Fibroblast of villous mesenchyme (primary cell): ENCODE data around the gene MDM2. TPM values are rescaled to one million over a fixed set of nuclear protein-coding genes. Genes with fewer than 3 reads are reported as not detected.

Source experiments
- DNase-seq: peaks from one replicate; pipeline ENCODE4 v3.0.0-alpha.2; 2010; ENCODE audit warnings: low read depth
- H3K4me3 ChIP-seq: 2 replicates; pipeline ENCODE4 v1.5.1; 2011; ENCODE audit warnings: low read depth, mild to moderate bottlenecking, low read length
- CTCF ChIP-seq: IDR thresholded peaks from 2 replicates; pipeline ENCODE4 v1.5.1; 2012; ENCODE audit warnings: low read depth, mild to moderate bottlenecking, low read length; ENCODE audit not compliant: insufficient read depth
- total RNA-seq: library from RNA; depleted of rRNA; stranded (reverse); fragments of >200 nt; gene quantifications from 2 replicates; pipeline ENCODE4 v1.2.3, GENCODE V29; 2012

Gene MDM2
- total RNA-seq, 1 donor, result 245 TPM

DNA sequence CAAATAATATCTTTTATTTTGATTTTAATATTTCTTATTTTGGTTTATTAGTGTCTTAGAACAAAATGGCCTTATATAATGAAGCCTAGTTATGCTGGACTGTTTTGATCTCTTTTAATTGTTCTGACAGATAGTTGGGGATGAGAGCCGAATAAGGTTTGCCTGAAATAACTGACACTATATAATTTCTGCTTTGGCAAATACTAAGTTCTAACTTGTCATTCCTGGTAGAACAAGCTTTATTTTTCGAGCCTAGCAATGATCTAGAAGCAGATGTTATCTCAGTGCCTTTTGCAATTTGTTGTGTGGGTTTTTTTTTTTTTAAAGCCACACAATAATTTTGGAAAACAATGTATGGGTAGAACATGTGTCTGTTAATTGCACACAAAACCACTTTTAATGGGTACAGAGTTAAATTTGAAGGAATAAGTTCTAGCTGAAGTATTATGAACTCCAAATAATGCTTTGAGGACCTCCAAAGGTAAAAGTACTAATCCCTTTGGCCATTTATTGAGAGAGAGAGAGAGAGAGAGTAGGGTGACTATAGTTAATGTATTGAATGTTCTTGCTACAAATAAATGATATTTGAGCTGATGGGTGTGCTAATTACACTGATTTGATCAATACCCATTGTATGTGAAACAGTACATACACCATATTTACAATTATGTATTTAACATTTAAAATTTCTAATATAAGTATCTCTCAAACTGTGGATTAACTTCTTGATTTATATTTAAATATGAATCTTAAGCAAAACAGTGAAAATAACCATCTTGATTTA lies 35.0 kb downstream of the MDM2 start:
- DNase-seq, result no peak
- no peak for TF ChIP-seq CTCF
- no peak overlapping the region for H3K4me3 ChIP-seq

GRCh38 chr12:68844318-68844745 lies 36.4 kb downstream of the MDM2 start:
- TF ChIP-seq CTCF, result no peak

DNA sequence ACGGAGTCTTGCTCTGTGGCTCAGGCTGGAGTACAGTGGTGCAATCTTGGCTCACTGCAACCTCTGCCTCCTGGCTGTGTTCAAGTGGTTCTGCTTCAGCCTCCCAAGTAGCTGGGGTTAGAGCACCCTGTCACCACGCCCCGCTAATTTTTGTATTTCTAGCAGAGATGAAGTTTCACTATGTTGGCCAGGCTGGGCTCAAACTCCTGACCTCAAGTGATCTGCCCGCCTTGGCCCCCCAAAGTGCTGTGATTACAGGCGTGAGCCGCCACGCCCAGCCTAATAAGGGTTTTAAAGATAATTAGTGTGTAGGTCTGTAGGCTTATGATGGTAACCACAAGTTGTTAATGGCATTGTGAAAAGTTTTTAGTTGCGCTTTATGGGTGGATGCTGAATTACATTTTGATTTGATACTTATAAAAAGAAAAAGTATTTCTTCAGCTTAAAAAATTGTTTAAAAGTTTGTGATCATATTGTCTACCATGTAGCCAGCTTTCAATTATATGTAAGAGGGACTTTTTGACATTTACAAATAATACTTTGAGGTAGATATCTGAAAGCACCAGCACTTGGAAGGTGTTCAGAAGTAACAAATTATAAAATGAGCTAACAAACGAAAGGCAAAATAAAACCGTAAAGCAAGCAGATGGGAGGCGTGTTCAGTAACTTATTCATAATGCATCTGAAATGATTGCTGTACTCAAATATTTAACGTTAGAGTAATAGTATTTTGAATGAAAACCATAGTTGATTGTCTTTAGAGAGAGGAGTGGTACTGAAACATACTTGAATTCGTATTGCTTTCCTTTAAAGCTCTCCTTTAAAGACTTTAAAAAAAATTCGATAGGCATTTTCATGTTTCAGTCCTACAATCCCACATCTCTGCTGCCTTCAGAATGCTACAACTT lies 37.1 kb downstream of the MDM2 start:
- no peak overlapping the region for H3K4me3 ChIP-seq
- no peak for TF ChIP-seq CTCF
- no peak for DNase-seq

More at GRCh38 chr12:68844318-68844745, 36.4 kb downstream of the MDM2 start:
- no peak overlapping the region for H3K4me3 ChIP-seq
- DNase-seq, result no peak

DNA sequence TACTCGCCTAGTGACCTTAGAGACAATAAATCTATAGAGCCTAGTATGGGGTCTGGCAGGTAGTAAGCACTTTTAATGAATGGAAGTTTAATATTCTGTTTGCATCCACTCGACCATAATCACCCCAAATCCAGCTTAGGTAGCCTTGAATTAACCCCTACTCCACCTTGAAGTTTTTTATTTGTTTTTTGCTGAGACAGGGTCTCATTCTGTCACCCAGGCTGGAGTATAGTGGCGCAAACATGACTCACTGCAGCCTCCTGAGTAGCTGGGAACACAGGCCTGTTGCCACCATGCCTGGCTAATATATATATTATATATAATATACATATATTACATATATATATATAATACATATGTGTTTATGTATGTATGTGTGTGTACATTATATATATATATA lies 38.8 kb downstream of the MDM2 start:
- no peak overlapping the region for H3K4me3 ChIP-seq
- DNase-seq, result no peak
- no peak for TF ChIP-seq CTCF

DNA sequence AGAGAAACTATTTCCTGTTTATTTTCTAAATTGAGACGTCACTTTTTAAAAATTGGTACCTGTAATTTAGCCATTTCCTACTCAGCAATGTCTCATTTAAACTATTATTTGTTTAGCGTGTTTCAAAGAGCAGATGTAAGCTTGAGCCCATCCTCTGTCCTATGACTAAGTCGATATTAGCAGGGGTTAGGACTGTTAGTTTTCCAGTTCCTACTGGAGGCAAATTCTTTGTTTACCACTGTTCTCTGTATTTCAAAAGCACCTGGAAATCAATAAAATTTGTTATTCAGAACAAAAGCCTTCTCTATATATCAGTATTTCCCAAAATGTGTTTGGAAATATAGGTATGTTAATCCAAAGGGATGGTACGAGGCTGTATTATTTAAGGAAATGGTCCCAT lies 42.4 kb downstream of the MDM2 start:
- no peak overlapping the region for H3K4me3 ChIP-seq
- TF ChIP-seq CTCF, result no peak
- DNase-seq, result no peak

DNA sequence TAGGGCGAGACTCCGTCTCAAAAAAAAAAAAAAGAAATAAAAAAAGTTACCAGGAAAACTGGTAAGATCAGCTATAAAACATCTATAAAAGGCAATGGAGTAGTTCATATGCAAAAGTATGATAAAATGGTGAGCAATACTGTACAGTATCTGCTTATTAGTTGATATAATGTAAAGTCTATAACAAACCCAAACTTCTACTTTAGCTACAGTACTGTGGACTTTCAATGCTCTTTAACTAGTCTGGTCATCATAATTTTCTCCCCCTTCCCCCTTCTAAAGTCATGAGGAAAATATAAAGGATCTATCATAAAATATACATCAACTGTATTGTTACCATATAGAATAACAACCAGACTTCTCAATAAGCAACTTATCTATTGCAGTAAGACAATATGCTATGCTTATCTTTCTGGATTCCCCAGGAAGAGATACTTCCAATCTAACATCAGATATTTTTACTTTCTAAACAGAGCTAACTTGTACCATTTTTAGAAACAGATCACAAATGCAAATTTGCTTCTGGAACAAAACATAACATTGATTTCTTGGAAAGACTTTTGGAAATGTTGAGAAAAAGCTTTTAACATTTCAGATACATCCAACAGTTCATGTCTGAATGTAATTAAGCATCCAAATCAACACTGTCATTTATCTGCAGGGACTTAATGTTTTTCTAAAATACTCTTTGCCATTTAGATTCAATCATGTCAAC lies 43.8 kb downstream of the MDM2 start:
- no peak overlapping the region for H3K4me3 ChIP-seq
- no peak for TF ChIP-seq CTCF
- DNase-seq, result no peak
